GM21528 (cell line): ENCODE measurements around the gene ING1.
"Not testable (repeated sequence)": the region's sequence is repeated elsewhere in the genome, so short reads cannot be mapped to it uniquely, and the experiment has no call there.

Experiments used
- ATAC-seq: cut with Tn5 transposase; IDR thresholded peaks from one replicate; pipeline ENCODE4 v1.9.1; 2021; ENCODE audit warnings: mild to moderate bottlenecking, moderate library complexity; ENCODE audit not compliant: unreplicated experiment, low FRiP score

Gene ING1

GRCh38 chr13:110713981-110714796 is 689 bp downstream of the ING1 start:
- no peak for ATAC-seq

- ATAC-seq = no peak
These were observed 1.4 kb downstream of the ING1 start for GRCh38 chr13:110714797-110715394.

- peak; percentile 54 for ATAC-seq
These were observed 2.1 kb downstream of the ING1 start for GRCh38 chr13:110715395-110716246.

GRCh38 chr13:110716247-110716515 is 2.7 kb downstream of the ING1 start:
- ATAC-seq = no peak

GRCh38 chr13:110719036-110719710 is 5.7 kb downstream of the ING1 start:
- no peak for ATAC-seq

- ATAC-seq = no peak
These were observed 9.5 kb downstream of the ING1 start for GRCh38 chr13:110722971-110723370.

- no peak for ATAC-seq
These were observed 10.1 kb downstream of the ING1 start for GRCh38 chr13:110723598-110723997.

GRCh38 chr13:110726153-110726552 is 12.7 kb downstream of the ING1 start:
- not testable (repeated sequence) for ATAC-seq

GRCh38 chr13:110726726-110727125 is 13.2 kb downstream of the ING1 start:
- ATAC-seq = peak; percentile 58

- ATAC-seq = no peak
These were observed 17.6 kb downstream of the ING1 start for GRCh38 chr13:110731072-110731471.

GRCh38 chr13:110734561-110734960 is 21.1 kb downstream of the ING1 start:
- no peak for ATAC-seq

- ATAC-seq = no peak
These were observed 24.1 kb downstream of the ING1 start for GRCh38 chr13:110737555-110737954.

GRCh38 chr13:110743687-110744086 is 30.2 kb downstream of the ING1 start:
- ATAC-seq = no peak

GRCh38 chr13:110746438-110746837 is 32.9 kb downstream of the ING1 start:
- ATAC-seq = no peak

GRCh38 chr13:110748271-110748670 is 34.8 kb downstream of the ING1 start:
- ATAC-seq = no peak

- no peak for ATAC-seq
These were observed 42.7 kb downstream of the ING1 start for GRCh38 chr13:110756219-110756631.

- no peak for ATAC-seq
These were observed 43.8 kb downstream of the ING1 start for GRCh38 chr13:110757296-110757695.

GRCh38 chr13:110758195-110758805 is 44.8 kb downstream of the ING1 start:
- ATAC-seq = no peak

- ATAC-seq = no peak
These were observed 46.2 kb downstream of the ING1 start for GRCh38 chr13:110759710-110760109.

GRCh38 chr13:110760611-110761010 is 47.1 kb downstream of the ING1 start:
- ATAC-seq = no peak
